Trophoblast cell (in vitro differentiated cells and primary cell): ENCODE data around the gene MT1HL1.

Experiments used
- DNase-seq, 2 donors: peaks; one replicate each; pipeline ENCODE4 v3.0.0-alpha.2; 2016
- H2AFZ ChIP-seq: 2 replicates; pipeline ENCODE4 v1.6.1; 2013; ENCODE audit warnings: low read length, moderate library complexity, mild to moderate bottlenecking; ENCODE audit not compliant: insufficient read depth, poor library complexity
- H2AK5ac ChIP-seq: 2 replicates; pipeline ENCODE4 v1.6.1; 2013; ENCODE audit warnings: mild to moderate bottlenecking, low read length
- H2BK120ac ChIP-seq: 2 replicates; pipeline ENCODE4 v1.6.1; 2013; ENCODE audit warnings: low read length, mild to moderate bottlenecking, moderate library complexity; ENCODE audit not compliant: insufficient read depth, poor library complexity
- H2BK12ac ChIP-seq: 2 replicates; pipeline ENCODE4 v1.6.1; 2013; ENCODE audit warnings: mild to moderate bottlenecking, low read length, moderate library complexity
- H2BK5ac ChIP-seq: 2 replicates; pipeline ENCODE4 v1.6.1; 2013; ENCODE audit warnings: low read length, low read depth, moderate library complexity, mild to moderate bottlenecking; ENCODE audit not compliant: poor library complexity
- H3K14ac ChIP-seq: 2 replicates; pipeline ENCODE4 v1.6.1; 2013; ENCODE audit warnings: mild to moderate bottlenecking, low read length
- H3K18ac ChIP-seq: 2 replicates; pipeline ENCODE4 v1.6.1; 2013; ENCODE audit warnings: mild to moderate bottlenecking, low read length
- H3K23ac ChIP-seq: 2 replicates; pipeline ENCODE4 v1.6.1; 2013; ENCODE audit warnings: low read length
- H3K27ac ChIP-seq: 2 replicates; pipeline ENCODE4 v1.5.1; 2013; ENCODE audit warnings: low read depth, mild to moderate bottlenecking, inconsistent platforms, low read length, moderate library complexity
- H3K27me3 ChIP-seq: 2 replicates; pipeline ENCODE4 v1.6.1; 2013; ENCODE audit warnings: inconsistent platforms, mild to moderate bottlenecking, low read length, moderate library complexity; ENCODE audit not compliant: insufficient read depth
- H3K36me3 ChIP-seq, 2 experiments: 1 replicate in 1 of 2; 2 replicates in 1 of 2; pipeline ENCODE4 v1.6.1; 2013; ENCODE audit warnings: low read length in 2 of 2, mild to moderate bottlenecking in 2 of 2, moderate library complexity in 1 of 2; ENCODE audit not compliant: insufficient read depth in 2 of 2, control insufficient read depth in 1 of 2
- H3K4ac ChIP-seq: 2 replicates; pipeline ENCODE4 v1.6.1; 2013; ENCODE audit warnings: low read depth, mild to moderate bottlenecking, low read length, moderate library complexity
- H3K4me1 ChIP-seq, 2 experiments: 1 replicate in 1 of 2; 2 replicates in 1 of 2; pipeline ENCODE4 v1.6.1; 2013; ENCODE audit warnings: low read length in 2 of 2, mild to moderate bottlenecking in 2 of 2, moderate library complexity in 1 of 2; ENCODE audit not compliant: insufficient read depth in 2 of 2, control insufficient read depth in 1 of 2
- H3K4me2 ChIP-seq: 2 replicates; pipeline ENCODE4 v1.6.1; 2013; ENCODE audit warnings: inconsistent platforms, mild to moderate bottlenecking, low read length, moderate library complexity
- H3K4me3 ChIP-seq: 2 replicates; pipeline ENCODE4 v1.5.1; 2013; ENCODE audit warnings: mild to moderate bottlenecking, low read depth, low read length, inconsistent platforms
- H3K79me1 ChIP-seq: one replicate; pipeline ENCODE4 v1.6.1; 2013; ENCODE audit warnings: low read length
- H3K79me2 ChIP-seq: 2 replicates; pipeline ENCODE4 v1.6.1; 2013; ENCODE audit warnings: low read length, mild to moderate bottlenecking; ENCODE audit not compliant: control insufficient read depth, insufficient read depth, poor library complexity
- H3K9ac ChIP-seq: 2 replicates; pipeline ENCODE4 v1.6.1; 2013; ENCODE audit warnings: mild to moderate bottlenecking, low read length
- H3K9me3 ChIP-seq: 2 replicates; pipeline ENCODE4 v1.6.1; 2013; ENCODE audit warnings: low read depth, mild to moderate bottlenecking, control low read depth, inconsistent platforms, low read length; ENCODE audit not compliant: insufficient read depth
- H4K12ac ChIP-seq: 2 replicates; pipeline ENCODE4 v1.6.1; 2013; ENCODE audit warnings: low read depth, mild to moderate bottlenecking, low read length, moderate library complexity
- H4K8ac ChIP-seq: 2 replicates; pipeline ENCODE4 v1.6.1; 2013; ENCODE audit warnings: low read depth, mild to moderate bottlenecking, low read length, moderate library complexity
- H4K91ac ChIP-seq: one replicate; pipeline ENCODE4 v1.6.1; 2013; ENCODE audit warnings: low read depth, mild to moderate bottlenecking, low read length, moderate library complexity
- WGBS: extraction: QIAGEN DNeasy Blood & Tissue Kit; methylation state at CpG from one replicate; pipeline ENCODE4 v1.1.7; 2013; ENCODE audit warnings: missing lambda C conversion rate; ENCODE audit not compliant: insufficient read length, insufficient coverage; ENCODE audit errors: extremely low coverage; 5-methylcytosine and 5-hydroxymethylcytosine counted together

Gene MT1HL1

DNA sequence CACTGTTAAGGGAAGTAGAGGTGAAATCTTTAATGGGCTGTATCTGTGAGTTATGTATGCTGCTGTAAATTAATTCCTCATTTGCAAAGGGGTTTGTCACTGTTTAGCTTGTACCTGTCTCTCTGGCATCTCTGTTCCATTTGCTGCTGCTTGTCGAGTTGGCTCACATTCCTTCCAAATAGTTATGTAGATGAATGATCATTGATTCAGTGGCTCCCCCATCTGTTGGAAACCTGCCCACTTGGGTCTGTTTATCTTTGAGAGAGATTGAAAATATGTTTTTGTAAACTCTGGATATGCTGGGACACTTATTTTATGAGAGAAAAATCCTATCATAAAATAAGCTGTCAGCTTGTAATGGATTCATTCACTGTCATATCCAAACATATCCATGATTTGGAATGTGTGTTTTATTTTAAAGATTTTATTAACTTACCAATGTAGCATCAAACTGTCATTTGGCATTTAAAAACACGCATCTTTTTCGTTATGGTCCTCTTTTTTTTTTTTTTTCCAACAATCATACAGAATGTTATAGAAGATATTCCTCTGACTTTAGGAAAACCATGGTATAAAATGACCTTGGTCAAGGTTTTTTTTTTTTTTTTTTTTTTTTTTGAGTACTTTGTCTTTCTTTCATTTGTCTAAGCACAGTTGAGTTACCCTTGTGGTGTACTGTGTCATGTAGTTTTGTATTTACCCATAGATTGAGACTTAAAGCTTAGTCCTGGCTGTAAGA is 41.2 kb upstream of the MT1HL1 start:
- Histone ChIP-seq H2AFZ (no peak overlapping the region), H2BK12ac (no peak overlapping the region), H3K4me1 (peaks cover 8 to 15% of the 10 kb centered on the region in 2 experiments), H3K4ac (no peak overlapping the region), H3K9ac (no peak overlapping the region), H2BK120ac (no peak overlapping the region), H2AK5ac (no peak overlapping the region), H3K4me3 (no peak overlapping the region), H4K12ac (no peak overlapping the region), H4K91ac (no peak overlapping the region), H3K4me2 (no peak overlapping the region), H2BK5ac (no peak overlapping the region), H3K27ac (no peak overlapping the region), H3K18ac (no peak overlapping the region), H3K79me2 (peaks cover 12% of the 10 kb centered on the region), H3K23ac (no peak overlapping the region), H3K9me3 (peaks cover 2% of the 10 kb centered on the region), H3K27me3 (no peaks in the 10 kb centered on the region), H3K14ac (no peak overlapping the region), H3K36me3 (no peaks in the 10 kb centered on the region), H3K79me1 (peaks cover 5% of the 10 kb centered on the region), H4K8ac (no peak overlapping the region)
- WGBS: no CpG with 5 or more reads among the region's 3 CpGs
- DNase-seq: peak in 1 of 2 donors; percentile 11

DNA sequence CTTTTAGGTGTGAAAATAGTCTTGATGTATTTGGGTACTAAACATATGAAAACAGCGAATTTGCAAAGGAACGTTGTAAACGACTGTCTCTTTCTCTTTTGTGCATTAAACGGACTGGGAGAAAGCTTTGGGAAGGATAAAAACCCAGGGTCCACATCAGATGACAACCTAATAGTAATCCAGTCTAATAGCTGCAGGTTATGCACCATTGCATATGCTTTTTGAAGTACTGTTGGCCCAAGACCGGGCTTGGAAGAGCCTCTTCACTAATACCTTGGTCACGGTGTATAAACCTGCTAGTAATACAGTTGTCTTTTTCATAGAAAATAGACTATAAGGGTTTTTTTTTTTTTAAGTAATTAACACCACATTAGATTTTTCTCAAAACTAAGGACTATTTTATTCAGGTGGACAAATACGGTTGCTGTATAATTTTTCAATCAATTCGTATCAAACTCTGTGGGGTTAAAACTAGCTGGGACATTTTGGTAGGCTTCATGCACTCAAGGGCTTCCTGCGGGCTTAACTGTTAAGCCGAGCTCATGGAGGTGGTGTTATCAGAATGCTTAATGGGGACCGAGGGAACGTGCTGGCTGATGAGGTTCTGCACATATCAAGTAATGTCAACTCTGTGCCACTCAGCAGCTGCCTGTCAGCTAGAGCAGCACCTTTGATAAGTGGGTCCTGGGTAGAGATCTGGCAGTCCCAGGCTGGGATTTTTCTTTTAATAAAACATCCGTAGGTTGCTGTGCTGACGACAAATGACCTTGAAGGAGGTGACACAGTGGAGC is 39.8 kb upstream of the MT1HL1 start:
- peak overlapping the region; percentile 24 for H3K4ac ChIP-seq

DNA sequence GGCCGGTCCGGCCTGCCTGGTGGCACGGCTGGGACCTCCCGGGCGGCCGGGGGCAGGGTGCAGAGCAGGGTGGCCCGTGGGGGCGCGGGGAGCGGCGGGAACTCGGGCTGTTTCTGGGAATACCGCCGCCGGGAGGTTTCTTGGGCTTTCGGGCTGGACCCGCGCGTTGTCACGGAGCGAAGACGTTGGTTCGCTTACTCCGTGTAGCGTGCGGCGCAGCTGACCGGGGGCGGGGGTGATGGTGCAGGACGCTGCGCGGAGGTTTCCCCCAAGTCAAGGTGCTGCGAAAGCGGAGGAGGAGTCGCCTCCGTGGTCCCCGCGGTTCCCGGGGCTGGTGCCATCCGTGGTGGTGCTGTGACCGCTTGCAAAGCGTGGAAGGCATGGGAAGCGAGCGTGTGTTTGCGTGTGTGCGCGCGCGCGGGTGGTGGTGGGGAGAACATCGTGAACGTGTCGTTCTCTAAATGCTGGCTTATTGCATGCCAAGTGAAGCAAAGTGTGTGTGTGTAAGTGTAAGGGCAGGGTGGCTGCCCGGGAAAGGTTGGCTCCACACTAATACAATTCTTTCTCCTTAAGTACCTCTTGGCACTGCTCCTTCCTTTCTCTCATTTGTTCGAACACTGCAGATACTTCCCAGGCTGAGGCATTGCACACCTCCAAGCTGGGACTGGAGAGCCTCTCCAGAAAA is 38.8 kb upstream of the MT1HL1 start:
- no peak for DNase-seq
- H3K14ac ChIP-seq: peak overlapping the region; percentile 1

More for the DNA sequence above, 39.8 kb upstream of the MT1HL1 start:
- Histone ChIP-seq H3K18ac (no peak overlapping the region), H4K91ac (no peak overlapping the region), H3K4me1 (peaks cover 8 to 15% of the 10 kb centered on the region in 2 experiments), H2BK120ac (no peak overlapping the region), H3K9ac (no peak overlapping the region), H3K14ac (no peak overlapping the region), H2BK5ac (no peak overlapping the region), H3K27ac (no peak overlapping the region), H3K4me2 (peak overlapping the region; percentile 40), H3K36me3 (no peaks in the 10 kb centered on the region), H2AFZ (no peak overlapping the region), H3K9me3 (peaks cover 2% of the 10 kb centered on the region), H3K4me3 (no peak overlapping the region), H2AK5ac (no peak overlapping the region), H3K79me1 (peaks cover 5% of the 10 kb centered on the region), H4K12ac (no peak overlapping the region), H3K79me2 (peaks cover 12% of the 10 kb centered on the region), H3K27me3 (no peaks in the 10 kb centered on the region), H2BK12ac (no peak overlapping the region), H4K8ac (no peak overlapping the region), H3K23ac (no peak overlapping the region)
- no CpG with 5 or more reads among the region's 14 CpGs for WGBS
- no peak for DNase-seq

DNA sequence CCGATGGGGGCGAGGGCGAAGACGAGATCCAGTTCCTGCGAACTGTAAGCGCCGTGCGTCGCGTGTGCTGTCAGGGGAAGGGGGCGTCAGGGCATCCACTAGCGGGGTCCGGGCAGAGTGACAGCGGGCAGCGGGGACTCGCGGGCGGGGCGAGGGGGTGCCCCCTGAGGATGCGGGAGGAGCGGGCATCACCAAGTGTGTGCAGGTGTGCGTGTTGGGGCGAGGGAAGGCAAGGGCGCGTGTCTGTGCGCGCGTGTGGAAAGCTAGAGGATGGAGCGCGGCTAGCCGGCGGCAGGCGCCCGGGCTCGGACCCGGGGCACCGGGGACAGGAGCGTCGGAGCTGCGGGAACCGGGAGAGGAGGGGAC is 38.3 kb upstream of the MT1HL1 start:
- H3K36me3 ChIP-seq: no peaks in the 10 kb centered on the region
- peak overlapping the region; percentile 64 for H3K14ac ChIP-seq
- no peak for DNase-seq
- H2AK5ac ChIP-seq: no peak overlapping the region
- H4K8ac ChIP-seq: no peak overlapping the region
- peak overlapping the region; percentile 61 for H2AFZ ChIP-seq
- no CpG with 5 or more reads among the region's 41 CpGs for WGBS
- H3K9me3 ChIP-seq: peaks cover 2% of the 10 kb centered on the region
- peaks cover 5 to 10% of the 10 kb centered on the region in 2 experiments for H3K4me1 ChIP-seq
- H3K18ac ChIP-seq: peak overlapping the region; percentile 61
- H3K27me3 ChIP-seq: no peaks in the 10 kb centered on the region
- no peak overlapping the region for H4K12ac ChIP-seq
- no peak overlapping the region for H4K91ac ChIP-seq
- peak overlapping the region; percentile 80 for H3K4me3 ChIP-seq
- H3K79me2 ChIP-seq: peaks cover 12% of the 10 kb centered on the region
- no peak overlapping the region for H2BK120ac ChIP-seq
- H2BK12ac ChIP-seq: no peak overlapping the region
- no peak overlapping the region for H3K23ac ChIP-seq
- H2BK5ac ChIP-seq: no peak overlapping the region
- no peak overlapping the region for H3K27ac ChIP-seq
- peak overlapping the region; percentile 98 for H3K4me2 ChIP-seq
- H3K4ac ChIP-seq: peak overlapping the region; percentile 57
- H3K79me1 ChIP-seq: peaks cover 2% of the 10 kb centered on the region
- H3K9ac ChIP-seq: no peak overlapping the region

More for the DNA sequence above, 38.8 kb upstream of the MT1HL1 start:
- peak overlapping the region; percentile 98 for H3K4me2 ChIP-seq
- H3K18ac ChIP-seq: no peak overlapping the region
- H2AFZ ChIP-seq: peak overlapping the region; percentile 61
- no CpG with 5 or more reads among the region's 55 CpGs for WGBS
- peaks cover 7 to 13% of the 10 kb centered on the region in 2 experiments for H3K4me1 ChIP-seq
- H3K79me2 ChIP-seq: peaks cover 12% of the 10 kb centered on the region
- peak overlapping the region; percentile 80 for H3K4me3 ChIP-seq
- no peak overlapping the region for H4K12ac ChIP-seq
- H2AK5ac ChIP-seq: no peak overlapping the region
- peaks cover 2% of the 10 kb centered on the region for H3K9me3 ChIP-seq
- H3K9ac ChIP-seq: peak overlapping the region; percentile 8
- no peak overlapping the region for H4K91ac ChIP-seq
- H3K4ac ChIP-seq: peak overlapping the region; percentile 57
- no peak overlapping the region for H3K23ac ChIP-seq
- no peaks in the 10 kb centered on the region for H3K36me3 ChIP-seq
- no peak overlapping the region for H2BK120ac ChIP-seq
- no peak overlapping the region for H2BK5ac ChIP-seq
- no peaks in the 10 kb centered on the region for H3K27me3 ChIP-seq
- no peak overlapping the region for H2BK12ac ChIP-seq
- H3K27ac ChIP-seq: no peak overlapping the region
- peaks cover 4% of the 10 kb centered on the region for H3K79me1 ChIP-seq
- no peak overlapping the region for H4K8ac ChIP-seq
